GM19240 (cell line): ENCODE results near the gene KDM4C.
A peak's percentile ranks its signal among the peaks of the same experiment; 100 is the strongest.
"Not testable (repeated sequence)": the region's sequence is repeated elsewhere in the genome, so short reads cannot be mapped to it uniquely, and the experiment has no call there.

Experiments used
- DNase-seq: peaks from one replicate; pipeline ENCODE4 v3.0.0; 2011; ENCODE audit warnings: low spot score; ENCODE audit not compliant: insufficient read length

The KDM4C gene

GRCh38 chr9:6757456-6758247 is at the start of gene KDM4C:
Gene KDM4C, plus strand, starts transcription at chr9:6757973. Its CDS starts 35,016 bp downstream, at chr9:6792989.
- peak; percentile 72 for DNase-seq

GRCh38 chr9:6708732-6709131 is 49.0 kb upstream of the KDM4C start:
- DNase-seq: no peak

- DNase-seq: no peak
Measured at GRCh38 chr9:6711403-6711802, 46.4 kb upstream of the KDM4C start.

GRCh38 chr9:6712041-6712440 is 45.7 kb upstream of the KDM4C start:
- DNase-seq: no peak

GRCh38 chr9:6714176-6714575 is 43.6 kb upstream of the KDM4C start:
- DNase-seq: no peak

- DNase-seq: not testable (repeated sequence)
Measured at GRCh38 chr9:6715153-6715754, 42.5 kb upstream of the KDM4C start.

GRCh38 chr9:6715755-6716643 is 41.8 kb upstream of the KDM4C start:
- DNase-seq: peak; percentile 25

- DNase-seq: no peak
Measured at GRCh38 chr9:6716766-6717165, 41.0 kb upstream of the KDM4C start.

- no peak for DNase-seq
Measured at GRCh38 chr9:6723881-6724420, 33.8 kb upstream of the KDM4C start.

- DNase-seq: no peak
Measured at GRCh38 chr9:6733257-6733656, 24.5 kb upstream of the KDM4C start.

- DNase-seq: no peak
Measured at GRCh38 chr9:6733831-6734230, 23.9 kb upstream of the KDM4C start.

GRCh38 chr9:6735422-6735821 is 22.4 kb upstream of the KDM4C start:
- DNase-seq: no peak

- DNase-seq: no peak
Measured at GRCh38 chr9:6739218-6739617, 18.6 kb upstream of the KDM4C start.

- DNase-seq: not testable (repeated sequence)
Measured at GRCh38 chr9:6748861-6749260, 8.9 kb upstream of the KDM4C start.

- DNase-seq: not testable (repeated sequence)
Measured at GRCh38 chr9:6754861-6755260, 2.9 kb upstream of the KDM4C start.

GRCh38 chr9:6757132-6757455 is 679 bp upstream of the KDM4C start:
- peak; percentile 4 for DNase-seq

- DNase-seq: no peak
Measured at GRCh38 chr9:6758248-6758497, 400 bp downstream of the KDM4C start.

GRCh38 chr9:6758498-6759184 is 868 bp downstream of the KDM4C start:
- DNase-seq: peak; percentile 8

- DNase-seq: peak; percentile 10
Measured at GRCh38 chr9:6759185-6759977, 1.6 kb downstream of the KDM4C start.

- DNase-seq: no peak
Measured at GRCh38 chr9:6761306-6761705, 3.5 kb downstream of the KDM4C start.

GRCh38 chr9:6763244-6763643 is 5.5 kb downstream of the KDM4C start:
- DNase-seq: no peak
